Activated B cell treated with CpG ODN at 0.5 μM for 24 hours (primary cell): Measurements from ENCODE around the gene MESP2. TPM values are rescaled to one million over a fixed set of nuclear protein-coding genes. Genes with fewer than 3 reads are reported as not detected.
A peak's percentile ranks its signal among the peaks of the same experiment; 100 is the strongest.

Experiments
- ATAC-seq: fragments of 200-7000 bp; cut with Tn5 transposase; one replicate; pipeline ENCODE4 v1.10.0; 2021; ENCODE audit warnings: low read depth, mild to moderate bottlenecking, moderate library complexity
- CTCF ChIA-PET: fragments of 350-600 bp; sonication (Branson Sonifier 250); formaldehyde crosslinking; loops from one replicate; lab custom pipeline; 2021; ENCODE audit warnings: antibody characterized with exemption; lab: Charles Lee
- POLR2A ChIA-PET: fragments of 350-600 bp; sonication (Branson Sonifier 250); formaldehyde crosslinking; loops from one replicate; lab custom pipeline; 2021; ENCODE audit warnings: antibody characterized with exemption; lab: Charles Lee
- DNase-seq: peaks from one replicate; pipeline ENCODE4 v3.0.0; 2022
- H3K27ac Mint-ChIP-seq: one replicate; pipeline ENCODE4 v1.8.0; 2020; ENCODE audit warnings: mixed read lengths
- H3K27me3 Mint-ChIP-seq: one replicate; pipeline ENCODE4 v1.8.0; 2021; ENCODE audit warnings: mixed read lengths
- H3K36me3 Mint-ChIP-seq: one replicate; pipeline ENCODE4 v1.8.0; 2021; ENCODE audit warnings: low read depth, mixed read lengths
- H3K4me1 Mint-ChIP-seq: one replicate; pipeline ENCODE4 v1.8.0; 2021; ENCODE audit warnings: mixed read lengths
- H3K4me3 Mint-ChIP-seq: one replicate; pipeline ENCODE4 v1.8.0; 2020; ENCODE audit warnings: mild to moderate bottlenecking, mixed read lengths
- H3K9me3 Mint-ChIP-seq: one replicate; pipeline ENCODE4 v1.8.0; 2020; ENCODE audit warnings: mixed read lengths
- intact Hi-C: fragments of 100-400 bp; cut with micrococcal nuclease; formaldehyde crosslinking; loops from one replicate; pipeline ENCODE4 v1.15.1; 2024
- total RNA-seq: library from RNA; stranded (reverse); gene quantifications from 2 replicates; pipeline ENCODE4 v1.2.3, GENCODE V29; 2022
- TF ChIP-seq, protein P1 (sequence below): fragments of 200-600 bp; IDR thresholded peaks from one replicate; pipeline ENCODE4 v1.8.0; 2022; ENCODE audit warnings: antibody characterized with exemption, mild to moderate bottlenecking

MESP2 gene
- total RNA-seq, 1 donor from 2014 or later = 0.40 TPM

DNA sequence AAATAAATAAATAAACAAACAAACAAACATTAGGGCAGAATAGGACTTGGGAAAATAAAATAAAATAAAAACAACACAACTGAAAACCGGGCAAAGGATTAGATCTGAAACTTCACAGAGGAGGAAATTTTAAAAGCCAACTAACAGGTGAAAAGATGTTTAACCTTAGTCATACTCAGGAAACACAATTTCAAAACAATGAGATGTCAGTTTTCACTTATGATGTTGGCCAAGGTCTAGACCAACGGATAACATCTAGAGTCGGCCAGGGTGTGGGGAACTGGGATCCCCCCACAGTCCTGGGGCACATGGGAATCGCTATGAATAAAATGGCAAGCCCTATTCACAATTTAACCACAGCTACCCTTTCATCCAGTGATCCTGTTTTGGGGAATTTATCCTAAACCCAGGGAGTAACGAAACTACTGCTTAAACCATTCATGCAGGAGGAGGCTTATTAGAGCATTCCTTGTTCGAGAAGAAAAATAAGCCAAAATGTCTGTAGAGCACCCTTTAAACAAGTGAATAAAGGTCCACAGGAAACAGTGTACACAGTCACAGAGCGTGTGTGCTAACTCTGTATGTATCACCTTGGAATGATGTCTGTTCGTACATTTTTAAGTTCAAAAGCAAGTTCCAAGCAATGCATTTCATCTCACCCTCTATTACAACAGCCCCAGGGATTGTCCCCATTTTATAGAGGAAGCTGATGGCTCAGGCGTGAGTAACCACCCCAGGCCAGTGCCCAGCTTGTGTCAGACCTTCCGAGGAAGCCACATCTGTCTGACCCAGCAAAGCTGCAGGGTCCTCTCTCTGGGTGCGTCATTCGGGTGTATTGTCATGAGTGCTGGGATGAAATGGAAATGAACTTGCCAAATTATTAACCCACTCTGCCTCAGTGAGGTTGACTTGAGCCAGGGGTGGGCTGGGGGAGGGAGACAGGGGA lies 44.8 kb downstream of the MESP2 start:
- DNase-seq = no peak
- peaks cover 27% of the 10 kb centered on the region for H3K27me3 Mint-ChIP-seq
- intact Hi-C loops = no loop called here
- no peak overlapping the region for H3K27ac Mint-ChIP-seq
- H3K36me3 Mint-ChIP-seq = no peaks in the 10 kb centered on the region
- TF ChIP-seq, protein P1, sequence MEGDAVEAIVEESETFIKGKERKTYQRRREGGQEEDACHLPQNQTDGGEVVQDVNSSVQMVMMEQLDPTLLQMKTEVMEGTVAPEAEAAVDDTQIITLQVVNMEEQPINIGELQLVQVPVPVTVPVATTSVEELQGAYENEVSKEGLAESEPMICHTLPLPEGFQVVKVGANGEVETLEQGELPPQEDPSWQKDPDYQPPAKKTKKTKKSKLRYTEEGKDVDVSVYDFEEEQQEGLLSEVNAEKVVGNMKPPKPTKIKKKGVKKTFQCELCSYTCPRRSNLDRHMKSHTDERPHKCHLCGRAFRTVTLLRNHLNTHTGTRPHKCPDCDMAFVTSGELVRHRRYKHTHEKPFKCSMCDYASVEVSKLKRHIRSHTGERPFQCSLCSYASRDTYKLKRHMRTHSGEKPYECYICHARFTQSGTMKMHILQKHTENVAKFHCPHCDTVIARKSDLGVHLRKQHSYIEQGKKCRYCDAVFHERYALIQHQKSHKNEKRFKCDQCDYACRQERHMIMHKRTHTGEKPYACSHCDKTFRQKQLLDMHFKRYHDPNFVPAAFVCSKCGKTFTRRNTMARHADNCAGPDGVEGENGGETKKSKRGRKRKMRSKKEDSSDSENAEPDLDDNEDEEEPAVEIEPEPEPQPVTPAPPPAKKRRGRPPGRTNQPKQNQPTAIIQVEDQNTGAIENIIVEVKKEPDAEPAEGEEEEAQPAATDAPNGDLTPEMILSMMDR = no peak
- POLR2A ChIA-PET = no interaction called here
- peaks cover 14% of the 10 kb centered on the region for H3K4me1 Mint-ChIP-seq
- ATAC-seq = no peak
- H3K4me3 Mint-ChIP-seq = no peak overlapping the region
- CTCF ChIA-PET = no interaction called here
- H3K9me3 Mint-ChIP-seq = no peaks in the 10 kb centered on the region

DNA sequence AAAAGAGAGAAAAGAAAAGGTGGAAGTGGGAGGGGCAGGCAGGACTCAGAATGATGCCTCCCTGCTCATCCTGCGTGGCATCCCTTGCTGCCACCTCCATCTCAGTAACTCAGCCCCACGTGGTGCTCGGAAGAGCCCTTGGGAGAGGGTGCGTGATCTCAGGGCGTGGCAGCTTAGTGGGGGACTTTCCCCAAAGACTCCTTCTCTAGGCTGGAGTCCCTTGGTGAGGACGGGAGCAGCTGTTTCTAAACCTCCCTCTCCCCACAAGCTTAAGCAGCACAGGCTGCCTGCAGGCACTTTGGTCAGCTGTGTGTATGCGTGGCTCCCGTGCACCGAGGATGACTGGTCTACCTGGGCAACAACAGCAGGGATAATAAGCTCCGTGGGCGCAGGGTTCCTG lies 45.9 kb downstream of the MESP2 start:
- no peaks in the 10 kb centered on the region for H3K36me3 Mint-ChIP-seq
- TF ChIP-seq, protein P1 = no peak
- no peaks in the 10 kb centered on the region for H3K9me3 Mint-ChIP-seq
- ChIA-PET POLR2A (no interaction called here), CTCF (no interaction called here)
- H3K4me1 Mint-ChIP-seq = peaks cover 14% of the 10 kb centered on the region
- H3K27ac Mint-ChIP-seq = peak overlapping the region; percentile 13
- DNase-seq = no peak
- intact Hi-C loops = no loop called here
- no peak overlapping the region for H3K4me3 Mint-ChIP-seq
- ATAC-seq = peak; percentile 49
- peaks cover 20% of the 10 kb centered on the region for H3K27me3 Mint-ChIP-seq

DNA sequence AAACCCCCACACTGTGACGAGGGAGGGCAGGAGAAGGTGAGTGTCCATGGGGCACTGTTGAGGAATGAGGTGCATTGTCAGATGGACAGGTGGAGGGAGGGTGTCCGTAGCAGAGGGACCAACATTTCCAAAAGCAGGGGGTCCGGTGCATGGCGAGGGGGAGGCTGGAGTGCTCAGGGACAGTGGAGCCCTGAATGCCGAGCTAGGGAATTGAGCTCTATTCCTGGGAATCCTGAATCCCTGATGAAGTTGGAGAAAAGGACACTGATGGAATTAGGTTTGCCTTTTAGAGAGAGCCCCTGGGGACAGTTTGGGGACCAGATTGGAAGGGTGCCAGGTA lies 46.4 kb downstream of the MESP2 start:
- H3K4me3 Mint-ChIP-seq = no peak overlapping the region
- ChIA-PET CTCF (no interaction called here), POLR2A (interaction anchor here (0.7 kb wide), 1 partner anchor 16 kb away, joined by 3 read pairs; no protein-coding TSS in a partner anchor)
- DNase-seq (no peak), ATAC-seq (no peak)
- intact Hi-C loops = no loop called here
- peaks cover 20% of the 10 kb centered on the region for H3K27me3 Mint-ChIP-seq
- no peak overlapping the region for H3K27ac Mint-ChIP-seq
- H3K4me1 Mint-ChIP-seq = peaks cover 14% of the 10 kb centered on the region
- no peaks in the 10 kb centered on the region for H3K9me3 Mint-ChIP-seq
- H3K36me3 Mint-ChIP-seq = no peaks in the 10 kb centered on the region
- TF ChIP-seq, protein P1 = no peak

DNA sequence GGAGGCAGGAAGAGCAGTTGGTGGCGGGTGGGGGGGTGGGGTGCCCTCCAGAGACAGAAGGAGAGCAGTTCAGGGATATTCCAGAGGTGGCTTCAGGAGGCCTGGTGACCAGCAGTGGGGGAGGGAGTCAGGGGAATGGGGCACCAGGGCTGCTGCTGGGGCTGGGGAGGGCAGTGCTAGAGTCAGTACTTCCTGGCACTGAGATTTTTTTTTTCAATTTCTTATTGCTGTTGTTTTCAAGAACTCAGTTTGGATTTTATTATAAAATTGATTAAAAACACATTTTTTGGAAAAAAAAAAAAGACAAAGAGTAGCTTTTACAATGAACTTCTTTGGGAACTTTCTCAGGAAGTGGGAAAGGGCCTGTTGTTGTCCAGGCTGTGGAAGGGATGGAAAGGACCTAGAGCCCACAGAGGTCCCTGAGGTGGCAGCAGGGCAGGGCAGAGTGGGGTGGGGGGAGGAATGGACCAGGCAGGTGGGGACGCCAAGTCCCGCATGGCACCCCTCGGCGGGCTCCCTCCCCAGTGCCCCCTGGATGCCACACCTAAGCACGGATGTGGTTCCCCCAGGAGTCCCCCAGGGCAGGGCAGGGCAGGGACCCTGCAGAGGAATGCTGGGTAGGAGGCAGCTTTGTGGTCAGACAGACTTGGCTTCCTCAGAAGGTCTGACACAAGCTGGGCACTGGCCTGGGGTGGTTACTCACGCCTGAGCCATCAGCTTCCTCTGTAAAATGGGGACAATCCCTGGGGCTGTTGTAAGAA lies 47.0 kb downstream of the MESP2 start:
- Mint-ChIP-seq H3K27ac (no peak overlapping the region), H3K4me1 (peaks cover 14% of the 10 kb centered on the region), H3K27me3 (peaks cover 16% of the 10 kb centered on the region), H3K9me3 (no peaks in the 10 kb centered on the region), H3K36me3 (no peaks in the 10 kb centered on the region), H3K4me3 (no peak overlapping the region)
- DNase-seq (no peak), ATAC-seq (no peak)
- POLR2A ChIA-PET = interaction anchor here (0.7 kb wide), 1 partner anchor 16 kb away, joined by 3 read pairs; no protein-coding TSS in a partner anchor
- TF ChIP-seq, protein P1 = no peak
- CTCF ChIA-PET = no interaction called here
- intact Hi-C loops = no loop called here
